HG03280 (cell line): ENCODE results near the gene ZFYVE28.
"Not testable (repeated sequence)": the region's sequence is repeated elsewhere in the genome, so short reads cannot be mapped to it uniquely, and the experiment has no call there.

Experiments
- ATAC-seq: cut with Tn5 transposase; IDR thresholded peaks from one replicate; pipeline ENCODE4 v1.9.1; 2021; ENCODE audit warnings: mild to moderate bottlenecking, moderate library complexity; ENCODE audit not compliant: unreplicated experiment

ZFYVE28 gene

DNA sequence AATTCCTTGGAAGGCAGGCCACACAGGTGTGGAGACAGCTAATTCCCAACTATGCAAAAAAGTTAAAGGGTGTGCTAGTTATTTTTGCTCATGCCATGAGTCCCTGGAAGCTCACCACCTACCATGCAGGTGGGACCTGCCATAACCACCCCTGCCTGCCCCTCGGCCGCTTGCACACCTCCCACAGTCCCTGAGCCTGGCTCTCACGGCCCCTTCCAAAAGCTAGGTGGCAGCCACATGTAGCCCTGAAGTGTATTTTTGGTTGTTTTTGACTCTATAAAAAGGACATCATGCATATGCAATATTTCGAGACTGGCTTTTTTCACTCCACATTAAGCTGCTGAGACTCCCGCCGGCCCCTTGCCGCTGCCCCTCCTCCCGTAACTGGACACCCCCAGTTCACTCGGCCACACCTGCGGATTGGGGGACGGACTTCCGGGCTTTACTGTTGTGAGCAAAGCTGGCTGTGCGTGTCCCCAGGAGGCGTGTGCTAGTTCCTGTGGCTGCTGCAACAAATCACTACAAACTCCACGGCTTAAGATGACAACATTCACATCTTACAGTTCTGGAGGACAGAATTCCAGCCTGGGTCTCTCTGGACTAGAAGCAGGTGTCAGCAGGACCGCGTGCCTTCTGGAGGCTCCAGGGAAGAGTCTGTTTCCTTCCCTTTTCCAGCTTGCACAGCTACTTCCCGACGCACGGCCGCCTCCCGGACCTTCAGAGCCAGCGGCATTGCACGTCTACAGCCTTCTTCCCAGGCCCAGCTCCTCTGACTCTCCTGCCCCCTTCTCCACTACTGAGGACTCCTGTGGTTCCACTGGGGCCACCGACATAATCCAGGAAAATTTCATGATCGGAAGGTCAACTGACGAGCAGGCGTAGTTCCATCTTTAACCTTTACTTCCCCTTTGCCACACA, 24.8 kb downstream of the ZFYVE28 start:
- ATAC-seq = no peak

DNA sequence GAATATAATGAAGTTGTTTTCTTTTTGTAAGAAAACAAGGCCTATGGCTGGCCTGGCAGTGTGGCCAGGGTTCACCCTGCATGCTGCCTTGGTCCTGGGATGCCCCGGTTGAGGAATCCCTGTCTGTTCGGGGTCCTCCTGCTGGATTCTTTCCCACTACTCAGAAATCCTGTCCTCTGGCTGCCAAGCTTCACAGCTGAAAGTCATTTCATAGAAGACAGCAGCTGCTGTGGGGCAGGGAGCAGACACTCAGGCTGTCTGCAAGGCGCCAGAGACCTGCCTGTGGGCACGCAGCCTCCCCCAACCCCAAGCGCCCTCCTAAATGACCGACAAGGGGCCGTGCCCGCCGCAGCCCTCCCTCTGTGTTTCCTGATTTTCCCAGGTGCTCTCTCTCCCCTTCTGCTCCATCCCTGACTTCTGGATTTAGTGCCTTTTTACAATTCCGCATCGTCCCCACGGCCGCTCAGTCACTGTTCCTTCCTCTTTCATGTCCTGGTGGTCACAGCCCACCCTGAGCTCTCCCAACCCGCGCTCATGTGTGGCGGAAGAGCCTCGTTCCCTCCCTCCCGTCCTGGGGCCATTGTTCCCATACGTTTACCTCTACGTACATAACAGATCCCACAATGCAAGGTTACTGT, 27.5 kb downstream of the ZFYVE28 start:
- no peak for ATAC-seq

GRCh38 chr4:2390146-2390545, 28.3 kb downstream of the ZFYVE28 start:
- ATAC-seq = no peak

GRCh38 chr4:2389691-2390090, 28.8 kb downstream of the ZFYVE28 start:
- ATAC-seq = no peak

GRCh38 chr4:2388429-2389182, 29.8 kb downstream of the ZFYVE28 start:
- ATAC-seq = no peak

DNA sequence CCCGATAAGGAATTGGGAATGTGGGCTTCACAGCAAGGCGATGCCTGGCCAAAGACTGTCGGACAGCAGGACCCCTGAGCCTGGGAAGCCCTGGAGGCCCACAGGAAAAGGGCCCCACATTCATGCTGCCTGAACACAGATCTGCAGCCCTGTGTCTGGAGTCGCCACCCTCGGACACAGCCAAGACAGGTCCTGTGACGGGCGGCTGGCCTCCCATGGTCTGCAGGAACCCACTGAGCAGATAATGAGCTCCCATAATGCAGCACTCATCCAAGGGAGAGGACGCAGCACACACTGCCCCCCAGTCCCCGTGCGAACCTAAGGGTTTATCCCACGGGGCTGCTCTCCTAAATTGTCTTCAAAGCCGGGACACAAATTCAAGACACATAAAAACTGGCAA, 30.6 kb downstream of the ZFYVE28 start:
- ATAC-seq = no peak

DNA sequence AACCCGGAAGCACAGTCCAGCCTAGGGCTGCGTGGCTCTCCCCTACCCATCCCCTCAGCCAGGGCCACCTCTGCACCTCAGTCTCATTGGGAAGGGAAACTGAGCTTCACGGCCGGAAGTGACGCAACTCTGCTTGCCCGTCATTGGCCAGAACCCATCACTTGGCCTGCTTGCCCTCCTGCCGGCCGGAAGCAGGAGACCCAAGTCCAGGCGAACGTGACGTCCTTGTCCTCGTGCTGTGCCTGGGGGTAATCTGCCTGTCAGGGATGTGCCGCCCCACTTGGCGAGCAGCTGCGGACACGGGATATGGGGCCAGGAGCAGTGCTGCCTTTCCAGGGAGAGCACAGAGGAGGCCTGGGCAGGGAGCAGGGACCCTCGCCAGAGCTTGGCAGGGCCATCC, 31.2 kb downstream of the ZFYVE28 start:
- no peak for ATAC-seq

- no peak for ATAC-seq
Observed at GRCh38 chr4:2386717-2387116, 31.7 kb downstream of the ZFYVE28 start.

DNA sequence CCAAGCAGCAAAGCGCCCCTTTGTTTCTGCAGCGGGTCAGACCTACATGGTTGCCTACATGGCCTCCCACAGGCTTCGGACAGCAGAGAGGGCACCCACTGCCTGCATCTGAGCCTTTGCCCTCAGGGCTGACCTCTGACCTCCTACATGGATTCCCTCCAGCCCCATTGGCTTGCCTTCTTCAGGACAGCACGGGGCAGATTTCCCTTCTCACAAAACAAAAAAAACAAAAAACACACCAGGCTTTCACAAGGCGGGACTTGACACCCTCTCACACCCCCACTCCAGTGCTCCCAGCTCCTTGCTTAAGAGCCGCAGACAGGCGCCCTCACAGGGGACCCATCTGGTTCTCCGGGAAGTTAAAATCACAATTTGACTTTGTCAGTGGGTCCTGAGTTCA, 32.9 kb downstream of the ZFYVE28 start:
- no peak for ATAC-seq

DNA sequence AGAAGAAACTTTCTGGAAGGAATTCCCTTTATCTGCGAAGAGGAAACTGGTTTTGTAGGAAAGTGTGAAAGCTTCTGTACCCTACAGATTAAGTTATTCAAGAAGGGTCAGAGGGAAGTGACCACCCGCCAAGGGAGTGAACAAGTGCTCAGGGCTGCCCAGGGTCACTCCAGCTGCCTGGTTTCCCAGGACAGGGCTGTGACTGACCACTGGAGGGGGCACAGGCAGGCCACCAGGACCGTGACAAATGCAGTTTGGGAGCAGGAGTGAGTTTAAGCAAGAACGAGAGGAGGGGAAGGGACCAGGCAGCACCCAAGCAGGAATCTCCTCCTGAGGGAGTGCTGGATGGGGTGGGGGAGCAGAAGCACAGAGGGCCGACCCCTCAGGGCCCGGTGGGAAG, 34.2 kb downstream of the ZFYVE28 start:
- no peak for ATAC-seq

GRCh38 chr4:2383760-2384159, 34.7 kb downstream of the ZFYVE28 start:
- no peak for ATAC-seq

DNA sequence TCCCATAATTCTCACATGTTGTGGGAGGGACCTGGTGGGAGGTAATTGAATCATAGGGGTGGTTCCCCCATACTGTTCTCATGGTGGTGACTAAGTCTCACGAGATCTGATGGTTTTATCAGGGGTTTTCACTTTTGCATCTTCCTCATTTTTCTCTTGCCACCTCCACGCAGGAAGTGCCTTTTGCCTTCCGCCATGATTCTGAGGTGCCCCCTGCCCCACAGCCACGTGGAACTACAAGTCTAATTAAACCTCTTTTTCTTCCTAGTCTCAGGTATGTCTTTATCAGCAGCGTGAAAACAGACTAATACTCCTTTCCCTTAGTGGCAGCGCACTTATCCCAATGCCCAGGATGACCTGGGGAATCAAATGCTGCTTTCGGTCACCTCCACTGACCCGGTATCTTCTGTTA, 35.2 kb downstream of the ZFYVE28 start:
- ATAC-seq = not testable (repeated sequence)

DNA sequence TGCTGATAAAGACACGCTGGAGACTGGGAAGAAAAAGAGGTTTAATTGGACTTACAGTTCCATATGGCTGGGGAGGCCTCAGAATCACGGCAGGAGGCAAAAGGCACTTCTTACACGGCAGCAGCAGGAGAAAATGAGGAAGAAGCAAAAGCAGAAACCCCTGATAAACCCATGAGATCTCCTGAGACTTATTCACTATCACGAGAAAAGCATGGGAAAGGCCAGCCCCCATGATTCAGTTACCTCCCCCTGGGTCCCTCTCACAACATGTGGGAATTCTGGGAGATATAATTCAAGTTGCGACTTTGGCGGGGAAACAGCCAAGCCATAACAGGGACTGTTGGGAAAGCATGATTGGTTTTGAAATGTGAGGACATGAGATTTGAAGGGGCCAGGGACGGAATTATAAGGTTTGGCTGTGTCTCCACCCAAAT, 35.7 kb downstream of the ZFYVE28 start:
- ATAC-seq = not testable (repeated sequence)

DNA sequence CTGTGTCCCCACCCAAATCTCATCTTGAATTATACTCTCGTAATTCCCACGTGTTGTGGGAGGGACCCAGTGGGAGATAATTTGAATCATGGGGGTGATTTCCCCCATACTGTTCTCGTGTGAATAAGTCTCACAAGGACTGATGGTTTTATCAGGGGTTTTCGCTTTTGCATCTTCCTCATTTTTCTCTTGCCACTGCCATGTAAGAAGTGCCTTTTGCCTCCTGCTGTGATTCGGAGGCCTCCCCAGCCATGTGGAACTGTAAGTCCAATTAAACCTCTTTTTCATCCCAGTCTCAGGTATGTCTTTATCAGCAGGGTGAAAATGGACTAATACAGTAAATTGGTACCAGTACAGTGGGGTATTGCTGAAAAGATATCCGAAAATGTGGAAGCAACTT, 37.9 kb downstream of the ZFYVE28 start:
- not testable (repeated sequence) for ATAC-seq

- ATAC-seq = no peak
Observed at GRCh38 chr4:2378898-2379297, 39.5 kb downstream of the ZFYVE28 start.

DNA sequence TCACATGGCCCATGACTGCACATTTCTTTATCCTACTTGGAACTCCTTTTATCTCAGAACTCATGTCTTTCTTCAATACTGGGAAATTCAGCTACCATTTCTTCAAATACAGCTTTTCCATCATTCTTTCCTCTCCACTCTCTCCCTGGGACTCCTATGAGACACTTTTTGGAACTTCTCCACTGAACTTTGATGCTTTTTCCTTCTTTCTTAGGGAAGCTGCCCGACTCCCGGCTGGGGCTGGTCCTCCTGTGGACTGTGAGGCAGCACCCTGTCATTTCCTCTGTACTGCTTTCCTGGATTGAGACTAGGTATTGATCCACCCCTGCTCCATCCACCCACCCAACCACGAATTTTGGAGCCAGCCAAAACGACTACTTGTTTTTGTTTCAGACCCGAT, 40.0 kb downstream of the ZFYVE28 start:
- ATAC-seq = no peak

GRCh38 chr4:2377241-2377640, 41.2 kb downstream of the ZFYVE28 start:
- ATAC-seq = no peak

GRCh38 chr4:2375427-2375826, 43.0 kb downstream of the ZFYVE28 start:
- ATAC-seq = no peak

DNA sequence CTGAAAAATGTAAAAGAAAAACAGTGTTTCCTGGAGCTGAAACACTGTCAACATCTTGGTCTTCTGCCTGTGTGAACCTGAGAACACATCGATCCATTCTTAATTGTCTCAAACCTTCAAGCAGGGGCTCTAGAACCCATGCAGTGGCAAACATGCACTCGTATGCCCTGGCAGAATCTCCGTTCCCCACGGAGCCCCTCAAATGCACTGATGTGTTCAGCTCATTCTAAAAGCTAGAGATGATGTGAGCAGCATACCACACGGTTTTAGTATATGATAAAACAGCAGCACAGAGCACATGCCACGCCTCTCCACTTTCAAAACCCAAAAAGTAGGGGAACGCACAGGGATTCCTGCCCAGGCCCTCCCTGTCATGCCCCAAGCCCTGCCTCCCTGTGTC, 44.9 kb downstream of the ZFYVE28 start:
- ATAC-seq = no peak

DNA sequence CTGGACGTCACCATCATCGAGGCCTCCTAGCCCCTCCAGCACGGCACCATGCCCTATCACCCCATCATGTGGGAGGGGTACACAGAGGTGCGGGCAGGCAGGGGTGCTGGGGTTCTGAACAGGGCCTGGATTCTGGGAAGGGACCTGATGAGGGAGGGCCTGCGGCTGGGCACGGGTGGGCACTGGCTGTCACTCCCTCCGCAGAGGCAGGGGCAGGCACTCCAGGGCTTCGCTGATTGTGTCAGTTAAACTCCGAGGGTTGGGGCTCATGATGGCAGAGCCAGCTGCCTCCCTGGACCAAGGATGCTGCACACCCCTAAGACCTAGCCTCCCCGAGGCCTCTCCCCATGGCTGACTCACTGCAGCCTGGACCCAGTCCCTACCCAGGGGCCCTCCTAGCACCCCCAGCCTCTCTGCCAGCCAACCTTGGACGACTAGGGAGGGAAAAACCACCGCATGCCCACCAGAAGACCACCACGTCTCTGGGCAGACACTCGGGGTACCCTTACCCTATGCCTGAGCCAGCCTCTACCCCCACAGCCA, 45.9 kb downstream of the ZFYVE28 start:
- ATAC-seq = no peak

GRCh38 chr4:2371765-2372487, 46.5 kb downstream of the ZFYVE28 start:
- ATAC-seq = no peak
